CD14-positive monocyte (primary cell): ENCODE data around the gene TOP3A. TPM values are rescaled to one million over a fixed set of nuclear protein-coding genes. Genes with fewer than 3 reads are reported as not detected.

Experiments
- DNase-seq, 3 donors: peaks; one replicate each; pipeline ENCODE4 v3.0.0-alpha.2; 2011 to 2022
- H2AFZ ChIP-seq: 2 replicates; pipeline ENCODE4 v1.6.0; 2012; ENCODE audit warnings: mild to moderate bottlenecking, low read depth, low read length, inconsistent platforms; ENCODE audit not compliant: insufficient read depth, poor library complexity, severe bottlenecking
- H3K27ac ChIP-seq, 2 donors: 1 replicate in 1 of 2; 2 replicates in 1 of 2; pipeline ENCODE4 v1.5.1; 2012 to 2013; ENCODE audit warnings: low read length in 2 of 2, control low read depth in 1 of 2, inconsistent platforms in 1 of 2, low read depth in 1 of 2, mild to moderate bottlenecking in 1 of 2
- H3K27me3 ChIP-seq, 2 donors: one replicate each; pipeline versions ENCODE4 v1.6.0 to v1.6.1; 2011 to 2013; ENCODE audit warnings: low read length in 2 of 2; ENCODE audit not compliant: control insufficient read depth in 2 of 2, insufficient read depth in 2 of 2
- H3K36me3 ChIP-seq, 2 donors: replicated peaks in 1 of 2; 1 replicate in 1 of 2; 2 replicates in 1 of 2; pipeline versions ENCODE4 v1.5.1 to v1.6.1; 2012 to 2013; ENCODE audit warnings: low read length in 2 of 2, control low read depth in 1 of 2, inconsistent platforms in 1 of 2, mild to moderate bottlenecking in 1 of 2; ENCODE audit not compliant: insufficient read depth in 2 of 2, control insufficient read depth in 1 of 2
- H3K4me1 ChIP-seq, 2 donors: 1 replicate in 1 of 2; 2 replicates in 1 of 2; pipeline versions ENCODE4 v1.5.1 to v1.6.1; 2012 to 2013; ENCODE audit warnings: low read length in 2 of 2, control low read depth in 1 of 2, inconsistent platforms in 1 of 2, mild to moderate bottlenecking in 1 of 2, moderate library complexity in 1 of 2; ENCODE audit not compliant: insufficient read depth in 2 of 2, control insufficient read depth in 1 of 2
- H3K4me2 ChIP-seq: replicated peaks from 2 replicates; pipeline ENCODE3; 2012; ENCODE audit warnings: low read length, moderate library complexity, mild to moderate bottlenecking; ENCODE audit not compliant: poor library complexity, severe bottlenecking; ENCODE audit errors: extremely low read depth
- H3K4me3 ChIP-seq, 3 experiments: fragments of 200-600 bp in 1 of 3; sonication (generic) in 1 of 3; replicated peaks in 1 of 3; 1 replicate in 2 of 3; 2 replicates in 1 of 3; pipeline ENCODE4 v1.5.1; 2011 to 2013; ENCODE audit warnings: low read length in 3 of 3, mild to moderate bottlenecking in 3 of 3, control low read depth in 2 of 3, low read depth in 2 of 3, inconsistent platforms in 1 of 3, moderate library complexity in 1 of 3
- H3K79me2 ChIP-seq: 2 replicates; pipeline ENCODE4 v1.6.0; 2012; ENCODE audit warnings: mild to moderate bottlenecking, control low read depth, inconsistent platforms, low read length, moderate library complexity; ENCODE audit not compliant: insufficient read depth
- H3K9ac ChIP-seq: 2 replicates; pipeline ENCODE4 v1.6.0; 2017; ENCODE audit warnings: low read length, mild to moderate bottlenecking; ENCODE audit not compliant: insufficient read depth, poor library complexity, severe bottlenecking
- H3K9me3 ChIP-seq, 2 donors: replicated peaks in 1 of 2; 1 replicate in 1 of 2; 2 replicates in 1 of 2; pipeline versions ENCODE4 v1.5.1 to v1.6.1; 2012 to 2013; ENCODE audit warnings: low read length in 2 of 2, control low read depth in 1 of 2; ENCODE audit not compliant: control insufficient read depth in 1 of 2, insufficient read depth in 1 of 2
- H4K20me1 ChIP-seq: 2 replicates; pipeline ENCODE4 v1.6.0; 2012; ENCODE audit warnings: mild to moderate bottlenecking, low read length, control low read depth, moderate library complexity; ENCODE audit not compliant: insufficient read depth
- H3K27ac Mint-ChIP-seq, 7 donors: one replicate each; pipeline ENCODE4 v1.8.0; 2020; ENCODE audit warnings: mild to moderate bottlenecking in 7 of 7, mixed read lengths in 7 of 7, moderate library complexity in 6 of 7, inconsistent platforms in 2 of 7
- H3K27me3 Mint-ChIP-seq, 3 donors: one replicate each; pipeline ENCODE4 v1.8.0; 2021 to 2022; ENCODE audit warnings: low read depth in 3 of 3, mild to moderate bottlenecking in 3 of 3, mixed read lengths in 3 of 3, moderate library complexity in 3 of 3, inconsistent platforms in 1 of 3
- H3K36me3 Mint-ChIP-seq, 2 donors: one replicate each; pipeline ENCODE4 v1.8.0; 2020; ENCODE audit warnings: mixed read lengths in 2 of 2, inconsistent platforms in 1 of 2, mild to moderate bottlenecking in 1 of 2
- H3K4me1 Mint-ChIP-seq: one replicate; pipeline ENCODE4 v1.8.0; 2020; ENCODE audit warnings: mild to moderate bottlenecking, mixed read lengths
- H3K4me3 Mint-ChIP-seq, 2 donors: one replicate each; pipeline ENCODE4 v1.8.0; 2020; ENCODE audit warnings: mild to moderate bottlenecking in 2 of 2, mixed read lengths in 2 of 2, moderate library complexity in 1 of 2
- H3K9me3 Mint-ChIP-seq, 7 donors: one replicate each; pipeline ENCODE4 v1.8.0; 2020 to 2022; ENCODE audit warnings: mixed read lengths in 7 of 7, mild to moderate bottlenecking in 6 of 7, moderate library complexity in 6 of 7, inconsistent platforms in 2 of 7
- WGBS: methylation state at CpG from one replicate; pipeline ENCODE4 v1.1.5; 2013; ENCODE audit warnings: missing lambda C conversion rate; ENCODE audit not compliant: insufficient coverage; 5-methylcytosine and 5-hydroxymethylcytosine counted together
- intact Hi-C, 2 donors: fragments of 100-400 bp; cut with micrococcal nuclease; formaldehyde crosslinking; loops; one replicate each; pipeline versions ENCODE4 v1.15.0 to v1.15.1; 2023
- polyA plus RNA-seq, 3 donors: library from polyadenylated mRNA; depleted of rRNA in 1 of 3; unstranded in 2 of 3; stranded (reverse) in 1 of 3; fragments of 300-500 nt in 2 of 3; fragments of >200 nt in 1 of 3; fragmentation: Illumina TruSeq in 2 of 3; gene quantifications; 1 replicate in 2 of 3; 2 replicates in 1 of 3; pipeline ENCODE4 v1.2.3, GENCODE V29; 2012 to 2021
- TF ChIP-seq, protein P1 (sequence below): fragments of 200-600 bp; IDR thresholded peaks from one replicate; pipeline ENCODE4 v1.8.0; 2022; ENCODE audit warnings: antibody characterized with exemption, mild to moderate bottlenecking

Gene TOP3A
- polyA plus RNA-seq, 3 donors, result 15.2 to 25.6 (median 22.3) TPM

DNA sequence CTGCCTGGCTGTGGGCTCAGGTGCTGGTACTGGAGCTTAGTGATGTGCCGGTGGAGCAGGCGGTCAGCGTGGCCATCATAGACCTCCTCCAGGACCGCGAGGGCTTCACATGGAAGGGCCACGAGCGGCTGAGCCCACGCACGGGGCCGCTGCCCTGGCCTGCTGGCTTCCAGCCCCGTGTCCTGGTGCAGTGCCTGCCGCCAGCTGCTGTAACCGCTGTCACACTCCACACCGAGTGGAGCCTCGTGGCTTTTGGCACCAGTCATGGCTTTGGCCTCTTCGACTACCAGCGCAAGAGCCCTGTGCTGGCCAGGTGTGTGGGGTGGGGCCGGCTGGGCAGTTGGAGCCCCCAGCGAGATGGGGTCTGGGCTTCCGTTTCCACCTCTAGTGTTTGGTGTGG, 77.3 kb downstream of the TOP3A start:
- no peak overlapping the region for H3K27ac Mint-ChIP-seq
- no peak overlapping the region for H3K4me2 ChIP-seq
- no peaks in the 10 kb centered on the region for H3K9me3 ChIP-seq
- TF ChIP-seq, protein P1, sequence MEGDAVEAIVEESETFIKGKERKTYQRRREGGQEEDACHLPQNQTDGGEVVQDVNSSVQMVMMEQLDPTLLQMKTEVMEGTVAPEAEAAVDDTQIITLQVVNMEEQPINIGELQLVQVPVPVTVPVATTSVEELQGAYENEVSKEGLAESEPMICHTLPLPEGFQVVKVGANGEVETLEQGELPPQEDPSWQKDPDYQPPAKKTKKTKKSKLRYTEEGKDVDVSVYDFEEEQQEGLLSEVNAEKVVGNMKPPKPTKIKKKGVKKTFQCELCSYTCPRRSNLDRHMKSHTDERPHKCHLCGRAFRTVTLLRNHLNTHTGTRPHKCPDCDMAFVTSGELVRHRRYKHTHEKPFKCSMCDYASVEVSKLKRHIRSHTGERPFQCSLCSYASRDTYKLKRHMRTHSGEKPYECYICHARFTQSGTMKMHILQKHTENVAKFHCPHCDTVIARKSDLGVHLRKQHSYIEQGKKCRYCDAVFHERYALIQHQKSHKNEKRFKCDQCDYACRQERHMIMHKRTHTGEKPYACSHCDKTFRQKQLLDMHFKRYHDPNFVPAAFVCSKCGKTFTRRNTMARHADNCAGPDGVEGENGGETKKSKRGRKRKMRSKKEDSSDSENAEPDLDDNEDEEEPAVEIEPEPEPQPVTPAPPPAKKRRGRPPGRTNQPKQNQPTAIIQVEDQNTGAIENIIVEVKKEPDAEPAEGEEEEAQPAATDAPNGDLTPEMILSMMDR, result no peak
- no peak overlapping the region for H3K9ac ChIP-seq
- H4K20me1 ChIP-seq, result no peaks in the 10 kb centered on the region
- no peaks in the 10 kb centered on the region for H3K27me3 ChIP-seq
- H3K27me3 Mint-ChIP-seq, result peaks cover 0 to 2% (median 0%) of the 10 kb centered on the region in 3 donors
- 98% methylated on average over 14 of the region's 20 CpGs for WGBS
- DNase-seq, result no peak
- peaks cover 36 to 70% of the 10 kb centered on the region in 2 donors for H3K36me3 ChIP-seq
- no peak overlapping the region for H3K4me3 Mint-ChIP-seq
- H3K4me1 Mint-ChIP-seq, result no peaks in the 10 kb centered on the region
- no peaks in the 10 kb centered on the region for H3K4me1 ChIP-seq
- H3K36me3 Mint-ChIP-seq, result peaks cover 44 to 65% of the 10 kb centered on the region in 2 donors
- no peaks in the 10 kb centered on the region for H3K9me3 Mint-ChIP-seq
- H3K4me3 ChIP-seq, result no peak overlapping the region
- H3K79me2 ChIP-seq, result no peaks in the 10 kb centered on the region
- no peak overlapping the region for H3K27ac ChIP-seq
- intact Hi-C loops, result no loop called here
- no peak overlapping the region for H2AFZ ChIP-seq

DNA sequence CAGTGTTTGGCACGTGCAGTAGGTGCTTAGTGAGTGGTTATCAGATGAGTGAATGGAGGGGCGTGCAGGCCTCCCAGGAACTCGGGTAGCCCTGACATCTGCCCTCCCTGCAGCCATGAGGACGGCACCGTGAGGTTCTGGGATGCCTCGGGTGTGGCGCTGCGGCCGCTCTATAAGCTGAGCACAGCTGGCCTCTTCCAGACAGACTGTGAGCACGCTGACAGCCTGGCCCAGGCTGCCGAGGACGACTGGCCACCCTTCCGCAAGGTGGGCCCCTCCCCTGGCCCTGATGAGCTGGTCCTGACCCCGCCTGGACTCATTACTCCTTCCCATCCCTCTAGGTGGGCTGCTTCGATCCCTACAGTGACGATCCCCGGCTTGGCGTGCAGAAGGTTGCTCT, 78.3 kb downstream of the TOP3A start:
- no peaks in the 10 kb centered on the region for H3K4me1 Mint-ChIP-seq
- H3K4me3 Mint-ChIP-seq, result no peak overlapping the region
- Histone ChIP-seq H3K4me2 (no peak overlapping the region), H3K36me3 (peaks cover 30 to 60% of the 10 kb centered on the region in 2 donors), H3K27me3 (no peaks in the 10 kb centered on the region), H3K27ac (no peak overlapping the region), H4K20me1 (no peaks in the 10 kb centered on the region), H3K79me2 (no peaks in the 10 kb centered on the region), H3K9ac (no peak overlapping the region), H3K9me3 (no peaks in the 10 kb centered on the region), H3K4me3 (no peak overlapping the region), H2AFZ (no peak overlapping the region), H3K4me1 (no peaks in the 10 kb centered on the region)
- TF ChIP-seq, protein P1, result no peak
- 98% methylated on average over 14 of the region's 18 CpGs for WGBS
- intact Hi-C loops, result no loop called here
- no peaks in the 10 kb centered on the region for H3K9me3 Mint-ChIP-seq
- peak overlapping the region in 2 of 7 donors; percentile 32 to 68 for H3K27ac Mint-ChIP-seq
- DNase-seq, result no peak
- H3K27me3 Mint-ChIP-seq, result peaks cover 0 to 2% (median 0%) of the 10 kb centered on the region in 3 donors
- H3K36me3 Mint-ChIP-seq, result peaks cover 44 to 71% of the 10 kb centered on the region in 2 donors
